Stomach (tissue), 9 donors: ENCODE data around the gene RNF141. TPM values are rescaled to one million over a fixed set of nuclear protein-coding genes. Genes with fewer than 3 reads are reported as not detected.

Experiments used
- DNase-seq, 2 donors: peaks; one replicate each; pipeline versions ENCODE4 v3.0.0 to v3.0.0-alpha.2; 2013 to 2019
- H3K27ac ChIP-seq, 5 donors: fragments of 200-600 bp in 4 of 5; sonication (generic) in 4 of 5; one replicate each; pipeline ENCODE4 v1.5.1; 2013 to 2019; ENCODE audit warnings: mild to moderate bottlenecking in 1 of 5, moderate library complexity in 1 of 5
- H3K27me3 ChIP-seq, 3 donors: fragments of 200-600 bp; sonication (generic); one replicate each; pipeline ENCODE4 v1.5.1; 2017 to 2019; ENCODE audit warnings: mixed run types in 1 of 3
- H3K36me3 ChIP-seq, 4 donors: fragments of 200-600 bp; sonication (generic); 1 replicate in 3 of 4; 2 replicates in 1 of 4; pipeline ENCODE4 v1.5.1; 2016 to 2019
- H3K4me1 ChIP-seq, 4 donors: fragments of 200-600 bp; sonication (generic); one replicate each; pipeline ENCODE4 v1.5.1; 2016 to 2019
- H3K4me3 ChIP-seq, 4 donors: fragments of 200-600 bp; sonication (generic) in 3 of 4; one replicate each; pipeline ENCODE4 v1.5.1; 2016 to 2019; ENCODE audit warnings: mild to moderate bottlenecking in 1 of 4
- H3K9me3 ChIP-seq, 4 donors: fragments of 200-600 bp; sonication (generic); one replicate each; pipeline ENCODE4 v1.5.1; 2016 to 2019
- EP300 ChIP-seq: sonication (generic); formaldehyde crosslinking; IDR thresholded peaks from one replicate; pipeline ENCODE4 v1.6.1; 2017; ENCODE audit warnings: antibody characterized with exemption
- POLR2A ChIP-seq, 4 donors: fragments of 450-650 bp; IDR thresholded peaks; one replicate each; pipeline ENCODE4 v1.6.1; 2016; ENCODE audit warnings: antibody characterized with exemption in 4 of 4, control low read depth in 2 of 4, mild to moderate bottlenecking in 1 of 4, moderate library complexity in 1 of 4
- POLR2AphosphoS5 ChIP-seq, 3 donors: sonication (generic); formaldehyde crosslinking; IDR thresholded peaks; one replicate each; pipeline ENCODE4 v1.6.1; 2016; ENCODE audit warnings: antibody characterized with exemption in 3 of 3
- WGBS, 5 donors: extraction: QIAGEN DNeasy Blood & Tissue Kit in 3 of 5; methylation state at CpG; one replicate each; pipeline versions ENCODE4 v1.1.5 to v1.1.7; 2013 to 2018; 5-methylcytosine and 5-hydroxymethylcytosine counted together
- intact Hi-C: fragments of 100-400 bp; cut with DNase I; formaldehyde crosslinking; loops from one replicate; pipeline ENCODE4 v1.15.1; 2023; ENCODE audit warnings: low total_unique reads
- polyA plus RNA-seq, 3 donors: library from polyadenylated mRNA; stranded (reverse); fragments of 200-250 nt; gene quantifications; one replicate each; pipeline ENCODE4 v1.2.3, GENCODE V29; 2013
- total RNA-seq, 5 donors: library from RNA; depleted of rRNA; stranded (reverse); fragments of >200 nt; gene quantifications; one replicate each; pipeline versions ENCODE4 v1.1.0 to v1.2.3, GENCODE V29; 2014 to 2016
- TF ChIP-seq, protein P1 (sequence below), 7 experiments: fragments of 450-650 bp in 4 of 7; fragments of 200-600 bp in 3 of 7; sonication (generic) in 3 of 7; IDR thresholded peaks; one replicate each; pipeline ENCODE4 v1.5.1; 2016 to 2019; ENCODE audit warnings: antibody characterized with exemption in 7 of 7, control low read depth in 2 of 7, mild to moderate bottlenecking in 1 of 7
- donor health status: healthy with polysubstance abuse.
- donor health status: Bipolar disorder and iron deficiency.
- donor health status: healthy.

The RNF141 gene
- total and polyA plus RNA-seq, 8 donors, result 6.4 to 71.2 (median 19.1) TPM

DNA sequence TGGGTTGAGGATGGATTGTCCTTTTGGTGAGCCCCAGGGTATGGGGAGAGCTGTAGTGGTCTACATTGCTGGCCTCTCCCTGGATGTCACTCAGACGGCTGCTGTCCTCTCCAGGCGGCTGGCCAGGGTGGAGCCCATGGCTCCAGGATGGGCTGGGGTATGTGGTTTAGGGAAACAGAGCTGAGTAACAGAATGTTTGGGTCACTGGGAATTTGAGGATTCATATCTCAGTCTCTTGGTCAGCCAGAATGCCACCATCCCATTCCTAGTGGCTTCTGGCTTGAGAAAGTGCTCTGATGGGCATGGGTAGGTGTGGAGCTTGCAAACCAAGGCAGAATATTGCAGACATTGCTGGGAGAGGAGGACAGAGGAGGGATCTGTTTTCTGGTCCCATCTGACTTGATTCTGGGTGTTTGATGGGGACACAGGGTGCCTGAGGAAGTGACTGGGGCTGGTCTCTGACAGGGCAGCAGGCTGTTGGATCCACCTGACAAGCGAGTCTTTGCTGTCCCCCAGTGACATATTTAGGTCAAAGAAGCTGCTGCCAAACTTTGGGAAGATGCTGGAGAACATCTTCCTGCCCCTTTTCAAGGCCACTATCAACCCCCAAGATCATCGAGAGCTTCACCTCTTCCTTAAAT, 44.6 kb downstream of the RNF141 start:
- DNase-seq, result no peak
- intact Hi-C loops, result no loop called here
- Histone ChIP-seq H3K36me3 (peaks cover 16 to 92% (median 88%) of the 10 kb centered on the region in 4 donors), H3K4me3 (no peak overlapping the region), H3K27me3 (no peaks in the 10 kb centered on the region), H3K9me3 (no peaks in the 10 kb centered on the region), H3K4me1 (peaks cover 0 to 2% (median 1%) of the 10 kb centered on the region in 4 donors), H3K27ac (no peak overlapping the region)
- TF ChIP-seq POLR2AphosphoS5 (IDR thresholded peaks at IDR 0.05), result no peak
- 93 to 98% (median 96%) methylated on average over 4 of the region's 4 CpGs for WGBS, 5 donors

DNA sequence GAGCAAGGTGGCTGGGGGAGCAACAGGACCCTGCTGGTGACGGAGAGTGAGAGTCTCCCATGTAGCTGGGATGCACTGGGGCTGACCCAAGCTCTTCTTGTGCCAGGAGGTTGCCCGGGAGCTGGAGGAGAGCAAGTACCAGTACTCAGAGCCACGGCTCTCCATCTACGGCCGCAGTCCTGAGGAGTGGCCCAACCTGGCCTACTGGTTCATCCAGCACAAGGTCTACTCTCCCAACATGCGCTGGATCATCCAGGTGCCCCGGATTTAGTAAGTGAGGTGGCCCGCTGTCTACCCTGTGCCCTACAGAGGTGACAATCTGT, 45.6 kb downstream of the RNF141 start:
- no peak overlapping the region for H3K4me3 ChIP-seq
- H3K4me1 ChIP-seq, result peaks cover under 1 to 11% (median 10%) of the 10 kb centered on the region in 4 donors
- H3K9me3 ChIP-seq, result no peaks in the 10 kb centered on the region
- TF ChIP-seq, protein P1, sequence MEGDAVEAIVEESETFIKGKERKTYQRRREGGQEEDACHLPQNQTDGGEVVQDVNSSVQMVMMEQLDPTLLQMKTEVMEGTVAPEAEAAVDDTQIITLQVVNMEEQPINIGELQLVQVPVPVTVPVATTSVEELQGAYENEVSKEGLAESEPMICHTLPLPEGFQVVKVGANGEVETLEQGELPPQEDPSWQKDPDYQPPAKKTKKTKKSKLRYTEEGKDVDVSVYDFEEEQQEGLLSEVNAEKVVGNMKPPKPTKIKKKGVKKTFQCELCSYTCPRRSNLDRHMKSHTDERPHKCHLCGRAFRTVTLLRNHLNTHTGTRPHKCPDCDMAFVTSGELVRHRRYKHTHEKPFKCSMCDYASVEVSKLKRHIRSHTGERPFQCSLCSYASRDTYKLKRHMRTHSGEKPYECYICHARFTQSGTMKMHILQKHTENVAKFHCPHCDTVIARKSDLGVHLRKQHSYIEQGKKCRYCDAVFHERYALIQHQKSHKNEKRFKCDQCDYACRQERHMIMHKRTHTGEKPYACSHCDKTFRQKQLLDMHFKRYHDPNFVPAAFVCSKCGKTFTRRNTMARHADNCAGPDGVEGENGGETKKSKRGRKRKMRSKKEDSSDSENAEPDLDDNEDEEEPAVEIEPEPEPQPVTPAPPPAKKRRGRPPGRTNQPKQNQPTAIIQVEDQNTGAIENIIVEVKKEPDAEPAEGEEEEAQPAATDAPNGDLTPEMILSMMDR (IDR thresholded peaks at IDR 0.05), result no peak
- no peak for TF ChIP-seq EP300
- no peak for TF ChIP-seq POLR2A (IDR thresholded peaks at IDR 0.05)
- TF ChIP-seq POLR2AphosphoS5 (IDR thresholded peaks at IDR 0.05), result no peak
- H3K36me3 ChIP-seq, result peaks cover 21 to 82% (median 78%) of the 10 kb centered on the region in 4 donors
- intact Hi-C loops, result no loop called here
- no peaks in the 10 kb centered on the region for H3K27me3 ChIP-seq
- no peak for DNase-seq
- WGBS, 5 donors, result 93 to 98% (median 96%) methylated on average over 6 to 8 of the region's 8 CpGs
- H3K27ac ChIP-seq, result no peak overlapping the region

DNA sequence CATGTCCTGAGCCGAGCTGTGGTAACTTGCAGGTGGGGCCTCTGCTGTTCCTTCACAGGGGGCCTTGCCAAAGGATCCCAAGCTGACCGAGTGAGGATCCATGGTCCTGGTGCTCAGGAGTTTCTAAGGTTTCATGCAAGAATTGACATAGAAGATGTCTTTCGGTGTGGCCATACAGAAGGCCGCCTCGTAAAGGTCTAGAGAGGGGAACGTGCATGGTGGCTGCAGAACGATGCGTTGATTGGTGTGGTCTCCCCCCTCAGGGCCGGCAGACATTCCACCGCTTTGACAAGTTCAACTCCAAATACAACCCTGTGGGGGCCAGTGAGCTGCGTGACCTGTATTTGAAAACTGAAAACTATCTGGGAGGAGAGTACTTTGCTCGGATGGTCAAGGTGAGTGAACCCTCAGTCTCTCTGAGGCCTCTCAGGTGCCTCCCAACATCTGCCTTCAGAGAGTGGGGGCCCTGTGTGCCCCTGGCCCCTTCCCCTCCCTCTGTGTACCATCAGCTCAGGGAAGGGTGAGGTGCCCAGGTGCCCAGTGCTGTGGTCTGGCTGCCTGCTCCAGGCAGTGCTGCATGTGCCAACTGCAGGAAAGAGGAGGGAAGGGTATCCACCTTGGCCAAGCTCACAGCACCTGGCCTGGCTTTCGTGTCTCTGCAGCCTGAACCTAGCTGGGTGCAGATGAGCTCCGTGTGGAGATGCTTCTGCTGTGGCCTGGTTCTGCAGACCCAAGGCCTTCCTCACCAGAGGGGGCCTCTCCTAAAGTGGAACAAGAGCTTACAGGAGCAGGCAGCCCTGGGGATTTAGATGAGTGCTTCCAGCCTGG, 46.1 kb downstream of the RNF141 start:
- H3K4me1 ChIP-seq, result peaks cover 4 to 16% (median 12%) of the 10 kb centered on the region in 4 donors
- intact Hi-C loops, result no loop called here
- WGBS, 5 donors, result 94 to 95% (median 95%) methylated on average over 12 to 14 of the region's 14 CpGs
- TF ChIP-seq EP300, result no peak
- TF ChIP-seq POLR2AphosphoS5 (IDR thresholded peaks at IDR 0.05), result no peak
- TF ChIP-seq, protein P1 (IDR thresholded peaks at IDR 0.05), result no peak
- TF ChIP-seq POLR2A (IDR thresholded peaks at IDR 0.05), result no peak
- peaks cover 21 to 76% (median 72%) of the 10 kb centered on the region in 4 donors for H3K36me3 ChIP-seq
- no peak overlapping the region for H3K27ac ChIP-seq
- DNase-seq, result no peak
- H3K27me3 ChIP-seq, result no peaks in the 10 kb centered on the region
- H3K9me3 ChIP-seq, result no peaks in the 10 kb centered on the region
- no peak overlapping the region for H3K4me3 ChIP-seq

DNA sequence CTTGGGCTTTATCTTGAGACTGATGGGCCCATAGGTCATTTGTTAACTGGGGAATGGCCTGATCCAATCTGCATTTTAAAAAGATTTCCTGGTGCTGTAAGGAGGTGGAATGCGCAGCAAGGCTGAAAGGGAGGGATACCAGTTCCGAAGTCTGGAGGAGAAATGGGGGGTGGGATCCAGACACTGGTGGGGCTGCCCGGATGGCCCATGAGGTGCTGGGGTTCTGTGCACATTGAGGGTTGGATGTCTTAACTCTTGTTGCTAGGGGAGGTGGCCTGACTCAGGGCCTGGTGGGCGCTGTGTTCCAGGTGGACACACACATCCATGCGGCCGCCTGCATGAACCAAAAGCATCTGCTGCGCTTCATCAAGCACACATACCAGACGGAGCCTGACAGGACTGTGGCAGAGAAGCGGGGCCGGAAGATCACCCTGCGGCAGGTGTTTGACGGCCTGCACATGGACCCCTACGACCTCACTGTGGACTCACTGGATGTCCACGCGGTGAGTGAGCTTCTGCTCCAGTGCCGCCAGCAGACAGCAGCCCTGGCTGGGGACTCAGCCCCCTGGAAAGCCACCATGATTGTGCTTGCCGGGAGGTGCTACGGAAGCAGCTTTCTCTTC, 47.8 kb downstream of the RNF141 start:
- H3K4me1 ChIP-seq, result peaks cover 4 to 32% (median 14%) of the 10 kb centered on the region in 4 donors
- intact Hi-C loops, result no loop called here
- no peak overlapping the region for H3K27ac ChIP-seq

More for the DNA sequence above, 47.8 kb downstream of the RNF141 start:
- H3K9me3 ChIP-seq, result no peaks in the 10 kb centered on the region
- DNase-seq, result no peak
- no peaks in the 10 kb centered on the region for H3K27me3 ChIP-seq
- TF ChIP-seq, protein P1 (IDR thresholded peaks at IDR 0.05), result no peak
- TF ChIP-seq EP300, result no peak
- H3K36me3 ChIP-seq, result peaks cover 21 to 69% (median 58%) of the 10 kb centered on the region in 4 donors
- H3K4me3 ChIP-seq, result no peak overlapping the region
- WGBS, 5 donors, result 97 to 98% (median 98%) methylated on average over 16 to 18 of the region's 18 CpGs
